Measurements from ENCODE around the gene FKBP4. TPM values are rescaled to one million over a fixed set of nuclear protein-coding genes. Genes with fewer than 3 reads are reported as not detected.

The FKBP4 gene
- total and polyA plus RNA-seq, 2 of the 13 experiments (the other 11 are each of a cell fraction or from before 2014, with no cell fraction given) = 25.7 to 66.1 TPM

- peak; percentile 28; the same call in 1 of the 2 replicates for TF ChIP-seq GABPB1 (CRISPR knock-in tag; IDR thresholded peaks at IDR 0.05)
- TF ChIP-seq BHLHE40 (IDR thresholded peaks at IDR 0.05; ENCODE audit: low read length) = no peak
- TF ChIP-seq ZNF501 (CRISPR knock-in tag; IDR thresholded peaks at IDR 0.05) = no peak
- TF ChIP-seq ZNF557 (CRISPR knock-in tag; IDR thresholded peaks at IDR 0.05) = no peak
- no peak for TF ChIP-seq ZNF790 (CRISPR knock-in tag; IDR thresholded peaks at IDR 0.05; ENCODE audit: borderline replicate concordance)
- TF ChIP-seq SIN3B (IDR thresholded peaks at IDR 0.05; ENCODE audit: low read length) = no peak
- TF ChIP-seq NCOR1 (IDR thresholded peaks at IDR 0.05; ENCODE audit: borderline replicate concordance, low read length) = no peak
- TF ChIP-seq POLR2G (IDR thresholded peaks at IDR 0.05; ENCODE audit: low read depth, low read length) = no peak
- 0 out of 2 replicates have a peak, but pooled peaks have one; percentile 16 for TF ChIP-seq ERF (CRISPR knock-in tag; IDR thresholded peaks at IDR 0.05)
- TF ChIP-seq ZNF800 (CRISPR knock-in tag; IDR thresholded peaks at IDR 0.05) = no peak
- no peak for TF ChIP-seq GLMP (CRISPR knock-in tag; IDR thresholded peaks at IDR 0.05; ENCODE audit: borderline replicate concordance)
- no peak for TF ChIP-seq SMARCC2 (IDR thresholded peaks at IDR 0.05)
- TF ChIP-seq, protein P1, sequence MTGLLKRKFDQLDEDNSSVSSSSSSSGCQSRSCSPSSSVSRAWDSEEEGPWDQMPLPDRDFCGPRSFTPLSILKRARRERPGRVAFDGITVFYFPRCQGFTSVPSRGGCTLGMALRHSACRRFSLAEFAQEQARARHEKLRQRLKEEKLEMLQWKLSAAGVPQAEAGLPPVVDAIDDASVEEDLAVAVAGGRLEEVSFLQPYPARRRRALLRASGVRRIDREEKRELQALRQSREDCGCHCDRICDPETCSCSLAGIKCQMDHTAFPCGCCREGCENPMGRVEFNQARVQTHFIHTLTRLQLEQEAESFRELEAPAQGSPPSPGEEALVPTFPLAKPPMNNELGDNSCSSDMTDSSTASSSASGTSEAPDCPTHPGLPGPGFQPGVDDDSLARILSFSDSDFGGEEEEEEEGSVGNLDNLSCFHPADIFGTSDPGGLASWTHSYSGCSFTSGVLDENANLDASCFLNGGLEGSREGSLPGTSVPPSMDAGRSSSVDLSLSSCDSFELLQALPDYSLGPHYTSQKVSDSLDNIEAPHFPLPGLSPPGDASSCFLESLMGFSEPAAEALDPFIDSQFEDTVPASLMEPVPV (CRISPR knock-in tag; IDR thresholded peaks at IDR 0.05) = no peak
- TF ChIP-seq MED1 (CRISPR knock-in tag; IDR thresholded peaks at IDR 0.05) = no peak
- no peak for TF ChIP-seq ZHX2 (IDR thresholded peaks at IDR 0.05; ENCODE audit: low read depth)
- no peak for TF ChIP-seq ZHX2 (CRISPR knock-in tag; IDR thresholded peaks at IDR 0.05; ENCODE audit: borderline replicate concordance)
- TF ChIP-seq RNF219 (CRISPR knock-in tag; IDR thresholded peaks at IDR 0.05) = 0 out of 2 replicates have a peak, but pooled peaks have one; percentile 43
Observed at GRCh38 chr12:2783936-2784600, 10.7 kb upstream of the FKBP4 start (continued).

All from HepG2 (cell line).